Stimulated activated CD4-positive, alpha-beta T cell treated with anti-CD3 and anti-CD28 coated beads, Interleukin-4, amount 100 ng/mL, for 24 hours (primary cell): Measurements from ENCODE around the gene WDR27.
"Not testable (repeated sequence)": the region's sequence is repeated elsewhere in the genome, so short reads cannot be mapped to it uniquely, and the experiment has no call there.

Experiments
- DNase-seq: peaks from one replicate; pipeline ENCODE4 v3.0.0-alpha.2; 2020

The WDR27 gene

DNA sequence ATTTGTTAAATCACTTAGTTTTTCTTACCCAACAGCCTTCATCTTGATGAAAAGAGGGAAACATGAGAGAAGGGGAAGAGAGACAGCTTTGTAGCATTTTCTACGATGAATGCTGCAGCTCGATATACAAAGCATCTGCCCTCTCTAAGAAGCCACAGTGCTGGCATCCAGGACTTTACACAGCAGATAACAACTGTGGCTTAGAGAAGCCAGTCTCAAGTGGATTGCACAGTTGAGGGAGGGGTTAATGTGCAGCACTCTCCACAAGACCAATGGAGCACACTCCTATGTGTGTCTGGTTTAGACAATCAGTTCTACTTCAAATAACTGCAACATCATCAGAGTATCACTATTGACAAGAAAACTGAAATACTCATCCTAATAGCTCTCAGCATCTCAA lies 5.9 kb upstream of the WDR27 start:
- DNase-seq = no peak

DNA sequence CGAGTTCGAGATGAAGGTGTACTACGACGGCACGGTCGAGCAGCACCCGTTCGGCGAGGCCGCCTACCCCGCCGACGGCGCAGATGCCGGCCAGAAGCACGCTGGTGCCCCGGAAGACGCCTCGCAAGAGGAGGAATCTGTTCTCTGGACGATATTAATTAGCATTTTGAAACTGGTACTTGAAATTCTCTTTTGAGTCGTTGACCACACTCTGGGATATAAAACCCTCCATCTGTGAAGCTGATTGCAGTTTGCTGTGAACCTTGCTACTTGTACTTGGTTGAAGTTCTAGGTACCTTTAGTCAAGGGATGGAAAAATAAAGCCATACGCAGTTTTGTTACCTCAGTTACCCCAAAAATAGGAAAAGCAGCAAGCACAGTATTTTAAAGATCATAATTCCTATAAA lies 1.0 kb upstream of the WDR27 start:
- DNase-seq = no peak

DNA sequence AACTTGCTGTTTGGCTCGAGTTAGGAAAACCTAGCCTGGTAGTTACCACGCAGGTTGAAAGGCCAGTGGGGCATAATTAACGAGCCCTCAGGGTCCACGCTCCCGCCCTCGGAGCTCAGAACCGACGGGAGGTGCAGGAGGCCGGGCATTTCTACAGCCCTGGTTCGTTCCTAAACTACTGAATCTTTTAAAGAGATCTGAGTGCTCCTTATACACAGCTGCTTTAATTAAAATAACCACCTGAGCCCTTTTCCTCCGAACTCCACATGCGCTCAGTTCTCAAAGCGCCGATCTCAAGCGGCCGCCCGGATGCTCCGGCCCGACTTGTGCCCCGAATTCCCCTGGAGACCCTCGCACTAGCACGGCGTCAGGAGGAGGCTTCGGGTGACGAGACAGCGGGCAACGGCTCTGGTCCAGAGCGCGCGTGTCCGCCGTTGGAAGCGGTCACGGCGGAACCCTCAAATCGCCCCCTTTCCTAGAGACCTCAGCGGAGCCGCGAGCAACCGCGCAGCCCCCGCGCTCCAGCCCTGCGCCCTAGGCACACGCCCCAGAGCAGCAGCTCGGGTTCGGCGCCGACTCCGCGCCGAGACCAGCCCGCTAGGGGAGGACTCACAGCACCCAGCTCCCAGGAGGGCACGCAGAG lies 397 bp downstream of the WDR27 start:
- DNase-seq = peak; percentile 16

DNA sequence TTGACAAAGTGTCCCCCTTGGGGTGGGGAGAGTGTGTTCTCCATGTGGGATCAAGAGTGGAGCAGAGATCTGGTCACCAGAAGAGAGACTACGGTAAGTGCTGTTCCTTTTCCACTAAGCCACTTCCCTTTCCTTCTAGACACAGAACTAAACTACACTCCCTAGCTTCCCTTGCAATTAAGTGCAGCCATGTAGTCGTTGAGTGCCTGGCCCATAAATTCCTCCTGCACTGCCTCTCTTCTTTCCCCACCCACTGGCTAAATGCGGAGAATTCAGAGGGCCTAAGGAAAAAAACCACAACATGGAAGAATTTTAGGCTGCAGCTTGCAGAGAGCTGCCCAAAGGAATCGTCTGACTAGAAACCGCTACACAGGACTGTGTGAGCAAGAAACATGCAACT lies 1.5 kb downstream of the WDR27 start:
- DNase-seq = no peak

DNA sequence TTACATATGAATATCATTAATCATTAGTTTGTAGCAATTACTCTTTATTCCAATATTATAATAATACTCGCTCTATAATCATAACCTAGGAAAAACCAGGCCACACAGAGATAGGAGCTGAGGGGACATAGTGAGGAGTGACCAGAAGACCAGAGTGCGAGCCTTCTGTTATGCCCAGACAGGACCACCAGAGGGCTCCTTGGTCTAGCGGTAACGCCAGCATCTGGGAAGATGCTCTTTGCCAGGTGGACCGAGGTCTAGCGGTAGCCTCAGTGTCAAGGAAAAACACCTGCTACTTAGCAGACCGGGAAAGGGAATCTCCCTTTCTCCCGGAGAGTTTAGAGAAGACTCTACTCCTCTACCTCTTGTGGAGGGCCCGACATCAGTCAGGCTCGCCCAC lies 4.7 kb downstream of the WDR27 start:
- not testable (repeated sequence) for DNase-seq

DNA sequence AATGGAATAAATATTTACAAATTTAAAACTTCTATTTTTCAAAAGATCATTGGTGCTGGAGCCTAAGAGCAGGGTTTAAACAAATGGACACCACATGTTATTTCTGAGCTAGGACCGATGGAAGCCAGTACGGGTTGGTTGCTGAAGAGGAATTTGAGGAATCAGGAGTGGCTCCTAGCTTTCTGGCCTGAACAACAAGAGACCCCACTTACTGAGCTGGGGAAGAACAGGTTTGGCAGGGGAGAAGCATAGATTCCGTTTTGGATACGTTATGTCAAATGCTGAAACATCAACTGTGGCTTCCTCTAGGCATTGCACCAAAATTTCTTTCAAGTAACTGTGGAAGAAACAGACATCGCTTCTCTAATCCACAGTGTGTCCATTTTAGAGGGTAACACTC lies 6.7 kb downstream of the WDR27 start:
- DNase-seq = no peak

DNA sequence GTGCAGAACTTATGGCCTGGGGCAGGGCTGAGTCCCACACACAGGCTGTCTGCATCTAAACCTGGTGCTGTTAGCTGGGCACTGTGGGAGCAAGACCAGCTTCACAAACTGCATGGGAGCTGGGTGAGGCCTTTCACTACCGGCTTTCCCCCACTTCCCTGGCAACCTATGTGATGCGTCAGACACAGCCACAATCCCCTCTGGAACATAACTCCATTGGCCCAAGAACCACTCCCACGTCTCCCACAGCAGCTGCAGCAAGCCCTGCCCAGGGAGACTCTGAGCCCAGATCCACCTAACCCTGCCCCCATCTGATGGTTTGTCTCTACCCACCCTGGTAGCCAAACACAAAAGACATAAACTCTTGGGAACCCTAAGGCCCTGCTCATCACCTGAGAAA lies 9.3 kb downstream of the WDR27 start:
- DNase-seq = no peak

DNA sequence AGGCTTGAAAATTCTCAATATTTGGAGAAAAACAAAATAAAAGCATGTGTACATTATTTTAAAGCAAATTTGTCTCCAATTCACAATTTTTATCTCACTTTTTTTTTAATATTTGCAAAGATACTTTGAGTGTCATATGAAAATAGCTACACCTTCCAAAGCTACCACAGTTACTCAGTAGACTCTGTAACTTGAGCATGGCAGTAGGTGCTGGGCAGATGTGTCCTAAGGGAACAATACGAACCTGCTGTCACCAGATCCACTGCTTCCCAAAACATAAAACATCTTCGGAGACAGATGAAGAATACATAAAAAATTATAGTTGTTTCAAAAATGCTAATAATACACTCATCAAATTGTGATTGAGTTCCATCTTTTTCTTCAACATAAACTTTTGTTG lies 10.6 kb downstream of the WDR27 start:
- DNase-seq = no peak

DNA sequence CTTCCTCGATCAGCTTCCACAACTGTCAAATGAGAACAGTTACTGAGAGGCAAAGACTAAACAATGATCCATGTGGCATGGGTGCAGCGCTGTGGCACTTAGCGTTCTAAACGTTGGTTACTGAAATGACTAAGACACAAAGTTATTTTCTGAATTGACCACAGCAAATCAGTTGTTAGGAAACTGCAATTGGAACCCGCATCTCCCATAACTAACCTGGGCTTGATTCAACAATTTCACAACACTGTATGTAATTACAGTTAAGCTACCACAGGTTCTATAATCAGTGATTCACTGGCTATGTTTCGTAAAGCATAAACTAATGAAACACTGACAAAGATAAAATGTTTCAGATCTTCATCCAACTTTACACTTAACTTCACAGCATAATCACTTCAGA lies 12.5 kb downstream of the WDR27 start:
- no peak for DNase-seq

DNA sequence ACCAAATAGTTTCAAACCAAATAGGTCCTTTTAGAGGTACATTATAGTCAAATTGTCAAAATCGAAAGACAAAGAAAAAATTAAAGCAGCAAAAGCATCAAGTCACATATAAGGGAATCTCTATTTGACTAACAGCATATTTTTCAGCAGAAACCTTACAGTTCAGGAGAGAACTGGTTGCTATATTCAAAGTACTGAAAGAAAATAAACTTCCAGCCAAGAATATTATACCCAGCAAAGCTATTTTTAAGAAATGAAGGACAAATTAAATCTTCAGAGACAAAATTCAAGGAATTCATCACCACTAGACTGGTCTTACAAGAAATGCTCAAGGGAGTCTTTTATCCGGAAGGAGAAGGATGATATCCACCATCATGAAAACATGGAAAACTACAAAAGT lies 16.0 kb downstream of the WDR27 start:
- DNase-seq = no peak

DNA sequence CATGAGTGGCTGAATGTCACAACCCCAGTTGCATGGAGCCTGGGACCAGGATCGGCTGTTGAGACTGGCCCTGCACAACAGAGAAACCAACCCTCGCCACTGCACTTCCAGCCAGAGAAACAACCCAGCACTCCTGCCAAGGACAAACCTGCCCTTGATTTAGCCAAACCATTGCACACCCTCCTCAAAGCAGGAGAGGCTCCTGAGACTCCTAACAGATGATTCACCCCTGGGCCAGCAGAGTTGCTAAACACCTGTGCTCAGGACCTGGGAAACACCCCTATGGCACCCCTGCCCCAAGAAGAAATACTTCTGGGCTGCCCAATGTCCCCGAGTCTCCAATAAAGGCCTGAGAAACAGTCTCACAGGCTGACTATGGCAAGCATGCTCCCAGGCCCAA lies 17.8 kb downstream of the WDR27 start:
- DNase-seq = no peak

DNA sequence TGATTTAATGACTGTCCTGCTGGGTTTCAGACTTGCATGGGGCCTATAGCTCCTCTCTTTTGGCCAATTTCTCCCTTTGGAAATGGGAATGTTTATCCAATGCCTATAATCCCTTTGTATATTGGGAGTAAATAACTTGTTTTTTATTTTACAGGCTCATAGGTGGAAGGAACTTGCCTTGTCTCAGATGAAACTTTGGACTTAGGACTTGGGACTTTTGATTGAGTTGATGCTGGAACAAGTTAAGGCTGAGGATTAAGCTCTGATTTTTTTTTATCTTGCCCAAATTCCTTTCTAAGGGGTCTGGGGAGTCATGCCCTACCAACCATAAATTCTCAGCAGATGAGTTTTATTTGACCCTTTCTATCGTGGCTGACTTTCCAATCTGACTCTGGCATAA lies 23.5 kb downstream of the WDR27 start:
- no peak for DNase-seq

DNA sequence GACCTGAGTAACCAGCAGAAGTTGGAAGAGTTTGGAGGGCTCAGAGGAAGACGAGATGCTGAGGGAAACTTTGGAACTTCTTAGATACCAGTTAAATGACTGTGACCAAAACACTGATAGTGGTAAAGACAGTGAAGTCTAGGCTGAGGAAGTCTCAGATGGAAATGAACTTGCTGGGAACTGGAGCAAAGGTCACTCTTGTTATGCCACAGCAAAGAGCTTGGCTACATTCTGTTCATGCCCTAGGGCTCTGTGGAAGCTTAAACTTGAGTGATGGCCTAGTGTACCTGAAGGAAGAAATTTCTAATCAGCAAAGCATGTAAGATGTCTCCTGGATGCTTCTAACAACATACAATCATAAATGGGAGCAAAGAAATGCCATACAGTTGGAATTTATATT lies 24.7 kb downstream of the WDR27 start:
- DNase-seq = no peak

DNA sequence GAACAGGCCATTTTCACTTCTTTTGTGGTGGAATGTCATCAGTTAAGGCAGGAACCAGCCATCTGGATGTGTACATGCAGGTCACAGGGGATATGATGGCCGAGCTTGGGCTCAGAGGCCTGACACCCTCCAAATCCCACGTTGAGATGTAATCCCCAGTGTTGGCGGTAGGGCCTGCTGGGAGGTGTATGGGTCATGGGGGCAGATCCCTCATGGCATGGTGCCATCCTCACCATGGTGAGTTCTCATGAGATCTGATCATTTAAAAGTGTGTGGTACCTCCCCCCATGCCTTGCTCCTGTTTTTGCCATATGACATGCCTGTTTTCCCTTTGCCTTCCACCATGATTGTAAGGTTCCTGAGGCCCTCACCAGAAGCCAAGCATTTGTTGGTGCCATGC lies 26.8 kb downstream of the WDR27 start:
- DNase-seq = no peak

DNA sequence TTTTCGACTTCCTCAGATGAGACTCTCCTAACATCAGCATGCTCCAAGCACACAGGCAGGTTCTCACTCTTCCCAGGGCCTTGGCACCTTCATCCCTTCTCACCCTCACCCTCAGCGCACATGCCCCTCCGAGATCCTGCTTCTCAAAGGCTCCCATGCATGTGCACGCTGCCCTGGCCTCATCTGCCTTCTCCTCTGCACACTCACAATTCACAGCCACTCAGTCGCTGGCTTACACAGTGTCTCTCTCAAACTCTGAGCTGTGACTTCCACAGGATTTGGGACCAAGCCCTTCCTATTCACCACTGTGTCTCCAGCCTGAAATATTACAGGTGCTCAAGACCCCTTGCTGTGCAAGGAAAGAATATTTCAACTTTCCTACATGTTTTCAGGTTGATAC lies 30.3 kb downstream of the WDR27 start:
- DNase-seq = no peak

DNA sequence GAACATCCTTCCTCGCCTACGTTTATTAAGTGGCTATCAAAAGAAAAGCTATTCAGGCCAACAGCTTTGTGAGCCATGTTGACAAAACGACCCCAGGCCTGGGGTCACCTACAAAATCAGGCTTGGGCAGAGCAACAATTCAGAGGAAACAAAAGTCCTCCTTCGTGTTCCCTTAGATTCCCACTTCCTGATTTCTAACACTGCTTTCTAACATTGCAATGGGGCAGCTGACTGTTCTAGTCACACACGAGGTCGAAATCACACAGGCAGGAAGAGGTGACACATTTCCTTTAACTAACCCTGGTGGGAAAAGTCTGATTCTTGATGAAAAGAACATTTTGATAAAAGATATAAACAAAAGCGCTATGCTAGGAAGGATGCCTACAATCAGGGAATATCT lies 31.9 kb downstream of the WDR27 start:
- DNase-seq = no peak

DNA sequence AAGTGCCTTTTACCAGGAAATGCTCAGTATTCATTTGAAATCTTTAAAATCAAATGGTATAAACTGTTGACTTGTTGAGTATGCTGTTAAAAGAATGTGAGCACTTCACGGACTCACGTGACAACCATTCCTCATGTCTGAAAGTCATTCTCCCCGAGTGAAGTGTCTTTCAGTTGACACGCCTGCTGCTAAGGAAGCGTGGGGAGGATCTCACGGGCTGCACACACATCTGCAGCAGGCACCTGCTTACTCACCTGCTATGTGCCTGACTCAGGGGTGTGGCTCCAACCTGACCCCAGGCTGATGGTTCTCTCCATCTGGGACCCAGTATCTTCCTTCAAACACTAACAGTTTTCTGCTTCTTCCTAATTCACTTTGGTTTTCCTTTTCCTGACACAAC lies 32.7 kb downstream of the WDR27 start:
- DNase-seq = no peak

DNA sequence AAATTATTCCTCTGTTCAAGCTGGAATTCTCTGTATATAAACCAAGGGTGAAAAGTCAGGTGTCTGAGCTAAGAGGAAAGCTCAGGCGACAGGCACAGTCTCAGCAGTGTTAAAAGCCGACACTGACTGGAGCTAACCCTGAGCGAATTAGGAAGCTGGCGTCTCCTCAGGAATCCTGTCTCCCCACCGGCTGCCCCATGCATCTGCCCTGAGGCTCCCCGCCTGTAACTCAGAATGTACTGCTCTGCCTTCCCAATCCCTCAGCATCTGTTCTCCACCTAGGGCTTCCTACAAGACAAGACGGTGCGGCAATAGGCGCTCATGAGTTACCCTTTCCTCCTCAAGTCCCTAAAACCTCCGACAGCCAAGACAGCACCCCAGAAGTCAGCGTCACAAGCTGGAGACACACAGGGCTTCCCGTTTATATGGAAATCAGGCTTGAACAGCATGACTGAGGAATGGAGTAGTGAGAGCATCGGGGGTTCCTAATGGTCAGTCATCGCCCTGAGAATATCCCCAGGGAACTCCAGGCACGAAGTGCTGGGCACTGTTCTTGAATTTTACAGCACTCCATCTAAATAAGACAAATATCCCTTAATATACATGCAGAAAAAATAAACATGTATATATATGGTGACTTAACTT lies 33.5 kb downstream of the WDR27 start:
- DNase-seq = no peak

DNA sequence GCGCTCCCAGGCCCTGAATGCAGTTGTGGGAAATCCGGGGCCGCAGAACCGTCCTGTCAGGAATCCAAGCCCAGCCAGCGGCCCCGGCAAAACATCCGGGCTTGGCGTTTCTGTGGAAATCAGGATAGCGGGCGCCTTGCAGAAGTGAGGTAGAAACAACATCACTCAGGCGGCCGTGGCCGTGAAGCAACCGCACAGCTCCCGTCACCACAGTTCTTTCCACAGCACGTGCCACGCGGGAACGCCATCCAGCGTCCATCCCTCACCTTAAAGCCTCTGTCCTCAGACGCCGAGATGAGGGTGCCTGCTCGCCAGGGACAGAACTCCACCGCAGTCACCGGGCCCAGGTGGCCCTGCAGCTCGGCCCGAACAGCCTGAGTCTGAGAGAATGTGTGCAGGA lies 34.1 kb downstream of the WDR27 start:
- no peak for DNase-seq

DNA sequence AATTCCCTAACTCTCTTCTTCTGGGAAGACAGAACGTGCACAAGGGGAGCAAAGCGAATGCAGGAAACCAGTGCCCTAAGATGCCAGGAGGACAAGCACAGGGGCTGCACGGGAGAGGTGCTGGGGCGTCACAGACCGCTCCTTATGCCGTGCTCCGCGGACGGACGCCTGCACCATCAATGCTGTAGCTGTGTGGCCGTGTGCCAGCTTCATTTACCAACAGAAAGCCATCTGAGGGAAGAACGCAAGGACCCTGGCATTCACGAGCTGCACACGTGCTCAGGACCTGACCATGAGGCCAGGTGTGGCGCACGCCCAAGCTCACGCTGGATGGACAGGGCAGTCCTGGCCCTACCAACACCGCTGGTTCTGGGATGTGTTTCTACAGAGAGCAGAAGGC lies 35.4 kb downstream of the WDR27 start:
- no peak for DNase-seq

DNA sequence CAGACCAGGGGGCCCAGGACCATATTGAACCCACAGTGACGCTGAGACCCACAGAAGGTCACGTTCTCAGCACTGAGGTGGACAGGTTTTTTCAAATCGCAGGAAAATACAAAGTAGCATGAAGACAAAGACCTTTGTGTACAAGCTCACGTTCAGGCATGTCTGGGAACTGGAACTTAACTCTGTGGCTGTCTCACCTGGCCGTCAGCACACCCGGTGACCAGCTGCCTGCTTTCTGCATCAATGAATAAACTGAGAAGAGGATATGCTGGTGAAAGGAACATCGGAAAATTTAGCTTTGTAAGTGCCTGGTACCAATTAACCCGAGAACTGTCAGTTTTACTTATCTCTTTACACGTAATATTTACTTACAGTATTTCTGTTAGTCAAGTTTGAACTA lies 36.5 kb downstream of the WDR27 start:
- no peak for DNase-seq

DNA sequence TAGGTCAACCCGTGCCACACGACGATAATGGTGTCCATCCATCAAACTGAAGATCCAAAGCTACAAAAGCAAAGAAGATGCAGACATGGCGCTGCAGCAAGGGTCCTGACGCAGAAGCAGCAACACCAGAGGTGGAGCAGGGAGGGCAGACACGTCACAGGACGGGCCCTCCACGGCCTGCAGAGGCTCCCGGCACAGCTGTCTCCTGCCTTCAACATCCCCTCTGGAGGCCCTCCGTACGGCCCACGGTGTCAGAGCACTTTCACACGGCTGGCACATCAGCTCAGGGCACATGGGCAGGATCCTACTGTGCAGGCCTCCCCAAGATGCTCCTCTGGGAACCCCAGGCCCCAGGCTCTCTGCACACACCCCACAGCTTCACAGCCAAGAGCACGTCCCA lies 37.6 kb downstream of the WDR27 start:
- no peak for DNase-seq

DNA sequence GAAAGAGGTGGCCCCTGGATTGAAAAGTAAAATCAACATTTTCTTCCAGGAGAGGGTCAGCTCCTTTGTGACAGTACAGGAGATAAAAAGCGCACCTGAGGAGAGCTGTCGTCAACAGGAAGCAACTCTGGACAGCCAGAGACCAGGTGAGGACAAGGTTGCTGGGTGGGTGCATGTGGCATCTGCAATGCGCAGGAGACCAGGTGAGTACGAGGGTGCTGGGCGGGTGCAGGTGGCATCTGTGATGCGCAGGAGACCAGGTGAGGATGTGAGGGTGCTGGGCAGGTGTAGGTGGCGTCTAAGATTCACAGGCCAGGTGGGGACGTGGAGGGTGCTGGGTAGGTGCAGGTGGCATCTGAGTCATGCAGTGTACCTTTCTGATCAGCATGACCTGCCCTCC lies 38.4 kb downstream of the WDR27 start:
- DNase-seq = no peak

DNA sequence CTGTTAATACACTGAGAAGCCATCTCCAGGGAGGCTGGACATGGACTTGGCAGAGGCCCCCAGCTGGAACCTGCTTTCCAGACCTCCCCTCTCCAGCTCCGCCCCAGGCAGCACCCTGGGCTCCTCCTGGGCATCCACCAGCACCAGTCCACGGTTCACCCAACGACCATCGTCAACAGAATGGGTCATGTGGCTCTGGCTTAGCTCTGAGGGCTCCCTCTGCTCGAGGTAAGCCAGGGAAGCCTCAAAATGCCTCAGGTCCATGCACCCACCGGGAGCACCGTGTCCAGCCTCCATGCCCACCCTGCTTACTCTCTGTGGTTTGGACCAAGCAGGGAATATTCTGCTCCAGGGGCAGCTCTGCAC lies 40.5 kb downstream of the WDR27 start:
- DNase-seq = no peak

DNA sequence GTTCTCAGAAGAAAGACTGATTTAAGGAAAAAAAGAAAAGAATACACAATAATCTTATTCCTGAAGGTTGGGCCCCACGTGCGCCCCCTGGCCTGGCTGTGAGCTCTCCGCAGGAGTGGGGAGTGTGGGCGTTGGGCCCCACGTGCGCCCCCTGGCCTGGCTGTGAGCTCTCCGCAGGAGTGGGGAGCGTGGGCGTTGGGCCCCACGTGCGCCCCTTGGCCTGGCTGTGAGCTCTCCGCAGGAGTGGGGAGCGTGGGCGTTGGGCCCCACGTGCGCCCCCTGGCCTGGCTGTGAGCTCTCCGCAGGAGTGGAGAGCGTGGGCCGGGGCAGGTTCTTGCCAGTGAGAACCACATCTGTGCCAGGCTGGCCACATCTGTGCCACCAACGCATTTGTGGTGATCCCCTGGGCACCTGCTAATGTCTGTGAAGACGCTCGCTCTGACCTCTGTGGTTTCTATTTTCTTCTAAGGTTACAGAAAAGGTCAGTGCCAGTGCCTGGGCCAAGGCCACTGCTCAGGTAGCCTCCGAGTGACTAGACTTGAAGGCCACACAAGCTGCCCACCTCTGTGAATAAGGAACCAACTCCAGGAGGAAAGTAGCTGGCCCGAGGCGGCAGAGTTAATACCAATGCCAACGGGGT lies 41.0 kb downstream of the WDR27 start:
- DNase-seq = no peak
